Measurements from ENCODE around the gene NOL12. TPM values are rescaled to one million over a fixed set of nuclear protein-coding genes. Genes with fewer than 3 reads are reported as not detected.
"Not testable (repeated sequence)": the region's sequence is repeated elsewhere in the genome, so short reads cannot be mapped to it uniquely, and the experiment has no call there.

The NOL12 gene
- polyA plus RNA-seq, 3 donors = 15.2 to 23.0 (median 23.0) TPM

DNA sequence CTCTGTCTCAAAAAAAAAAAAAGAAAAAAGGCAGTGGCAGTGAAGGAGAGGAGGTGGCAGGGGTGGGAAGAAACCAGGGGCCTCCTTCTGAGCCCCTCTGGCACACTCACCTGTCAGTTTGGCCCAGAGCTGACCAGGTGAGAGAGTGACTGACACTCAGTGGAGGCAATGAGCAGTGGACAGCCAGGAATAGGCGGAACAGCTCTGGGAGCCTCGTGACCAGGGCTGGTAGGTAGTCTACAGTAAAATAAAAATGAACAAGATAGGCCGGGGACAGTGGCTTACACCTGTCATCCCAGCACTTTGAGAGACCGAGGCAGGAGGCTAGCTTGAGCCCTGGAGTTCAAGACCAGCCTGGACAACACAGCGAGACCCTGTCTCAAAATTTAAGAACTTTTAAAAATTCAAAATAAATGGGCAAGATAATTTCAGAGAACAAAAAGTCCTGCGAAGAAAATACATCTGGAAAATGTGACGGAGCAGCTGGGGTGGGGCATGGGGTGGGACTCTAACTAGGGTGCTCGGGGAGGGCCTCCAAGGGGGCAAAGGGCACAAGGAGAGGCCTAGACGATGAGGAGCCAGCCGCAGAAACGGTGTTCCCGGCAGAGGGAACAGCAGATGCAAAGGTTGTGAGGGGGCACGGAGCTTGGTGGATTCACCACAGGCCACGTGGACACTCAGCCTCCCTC, 31.4 kb upstream of the NOL12 start:
- DNase-seq (ENCODE audit: extremely low read depth in 1 of 11, low read depth in 9 of 11, low spot score in 4 of 11) = no peak

DNA sequence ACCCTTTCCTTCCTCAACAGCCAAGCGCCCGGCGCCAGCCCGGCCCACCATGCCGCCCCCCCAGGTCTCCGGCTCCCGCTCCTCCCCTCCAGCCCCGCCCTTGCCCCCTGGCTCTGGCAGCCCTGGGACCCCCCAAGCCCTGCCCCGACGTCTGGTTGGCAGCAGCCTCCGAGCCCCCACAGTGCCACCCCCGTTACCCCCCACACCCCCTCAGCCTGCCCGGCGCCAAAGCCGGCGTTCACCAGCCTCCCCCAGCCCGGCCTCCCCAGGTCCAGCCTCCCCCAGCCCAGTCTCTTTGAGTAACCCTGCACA, 30.9 kb upstream of the NOL12 start:
- DNase-seq (ENCODE audit: extremely low read depth in 1 of 11, low read depth in 9 of 11, low spot score in 4 of 11) = no peak

DNA sequence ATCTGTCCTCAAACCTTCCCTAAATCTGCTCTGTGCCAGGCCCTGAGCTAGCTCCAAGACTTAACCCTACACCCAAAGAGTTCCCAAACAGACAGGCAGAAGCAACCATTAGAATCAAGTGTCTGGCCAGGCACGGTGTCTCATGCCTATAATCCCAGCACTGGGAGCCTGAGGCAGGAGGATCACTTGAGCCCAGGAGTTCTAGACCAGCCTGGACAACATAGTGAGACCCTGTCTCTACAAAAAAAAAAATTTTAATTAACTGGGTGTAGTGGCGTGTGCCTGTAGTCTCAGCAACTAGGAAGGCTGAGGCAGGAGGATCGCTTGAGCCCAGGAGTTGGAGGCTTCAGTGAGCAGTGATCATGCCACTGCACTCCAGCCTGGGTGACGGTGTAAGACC, 29.6 kb upstream of the NOL12 start:
- DNase-seq (ENCODE audit: extremely low read depth in 1 of 11, low read depth in 9 of 11, low spot score in 4 of 11) = not testable (repeated sequence)

DNA sequence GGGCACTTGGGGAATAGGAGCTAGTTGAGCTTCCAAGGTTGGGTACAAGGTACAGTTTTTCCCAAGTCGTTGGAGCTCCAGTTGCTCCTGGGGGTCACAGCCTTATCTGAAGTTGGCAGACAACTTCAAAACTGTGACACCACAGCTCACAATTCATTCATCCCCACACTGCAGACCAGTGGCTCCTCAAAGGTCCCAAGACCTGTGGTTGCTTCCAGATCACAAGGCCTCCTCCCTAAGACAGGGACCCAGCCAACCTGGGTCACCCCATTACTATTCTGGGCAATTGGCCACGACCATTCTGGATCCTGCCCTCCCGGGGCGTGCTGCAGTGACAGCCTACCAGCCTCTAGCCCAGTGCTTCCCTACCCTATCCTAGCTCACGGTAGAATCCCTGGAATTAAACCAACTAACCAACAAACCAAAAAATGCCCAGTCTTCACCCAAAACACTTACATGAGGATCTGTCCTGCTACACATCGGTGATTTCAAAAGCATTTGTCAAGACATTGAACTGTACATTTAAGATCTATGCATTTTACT, 28.5 kb upstream of the NOL12 start:
- DNase-seq (ENCODE audit: extremely low read depth in 1 of 11, low read depth in 9 of 11, low spot score in 4 of 11) = no peak

DNA sequence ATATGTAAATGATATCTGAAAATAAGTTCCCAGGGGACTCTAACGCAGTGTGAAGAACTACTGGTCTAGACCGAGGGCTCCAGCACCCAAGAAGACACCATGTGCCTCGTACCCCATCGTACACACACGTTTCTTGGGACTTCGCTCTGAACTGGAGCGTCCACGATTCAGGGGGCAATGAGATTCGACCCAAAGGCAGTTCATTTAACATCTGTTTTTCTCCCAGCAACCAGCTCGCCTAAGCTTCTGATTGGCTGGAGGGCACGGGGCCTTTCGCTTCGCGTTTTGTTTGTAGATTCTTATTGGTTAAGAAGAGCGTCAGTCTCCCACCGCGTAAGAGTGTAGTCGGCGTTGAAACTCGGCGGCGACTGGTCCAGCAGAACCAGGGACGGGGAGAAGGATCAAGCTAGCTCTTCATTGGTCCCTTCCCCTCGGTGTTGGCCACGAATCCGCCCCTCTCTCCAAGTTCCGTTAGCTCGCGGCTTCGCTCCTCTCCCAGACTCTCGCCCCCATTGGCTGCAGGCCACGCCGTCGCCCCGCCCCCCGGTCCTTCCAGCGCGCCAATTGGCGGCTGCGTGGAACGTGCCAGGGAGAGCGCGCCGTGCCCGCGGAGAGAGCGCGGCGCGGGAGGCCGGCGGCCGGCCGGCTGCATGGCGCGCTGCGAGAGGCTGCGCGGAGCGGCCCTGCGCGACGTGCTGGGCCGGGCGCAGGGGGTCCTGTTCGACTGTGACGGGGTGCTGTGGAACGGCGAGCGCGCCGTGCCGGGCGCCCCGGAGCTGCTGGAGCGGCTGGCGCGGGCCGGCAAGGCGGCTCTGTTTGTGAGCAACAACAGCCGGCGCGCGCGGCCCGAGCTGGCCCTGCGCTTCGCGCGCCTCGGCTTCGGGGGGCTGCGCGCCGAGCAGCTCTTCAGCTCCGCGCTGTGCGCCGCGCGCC, 27.7 kb upstream of the NOL12 start, which contains the start of gene PDXP:
Gene PDXP (plus strand): TSS at position 591 of the 933 bp plus-strand sequence. CDS start 60 bp downstream, at position 651.
- DNase-seq (ENCODE audit: extremely low read depth in 1 of 11, low read depth in 9 of 11, low spot score in 4 of 11) = peak; percentile 97 to 100 (median 99)

DNA sequence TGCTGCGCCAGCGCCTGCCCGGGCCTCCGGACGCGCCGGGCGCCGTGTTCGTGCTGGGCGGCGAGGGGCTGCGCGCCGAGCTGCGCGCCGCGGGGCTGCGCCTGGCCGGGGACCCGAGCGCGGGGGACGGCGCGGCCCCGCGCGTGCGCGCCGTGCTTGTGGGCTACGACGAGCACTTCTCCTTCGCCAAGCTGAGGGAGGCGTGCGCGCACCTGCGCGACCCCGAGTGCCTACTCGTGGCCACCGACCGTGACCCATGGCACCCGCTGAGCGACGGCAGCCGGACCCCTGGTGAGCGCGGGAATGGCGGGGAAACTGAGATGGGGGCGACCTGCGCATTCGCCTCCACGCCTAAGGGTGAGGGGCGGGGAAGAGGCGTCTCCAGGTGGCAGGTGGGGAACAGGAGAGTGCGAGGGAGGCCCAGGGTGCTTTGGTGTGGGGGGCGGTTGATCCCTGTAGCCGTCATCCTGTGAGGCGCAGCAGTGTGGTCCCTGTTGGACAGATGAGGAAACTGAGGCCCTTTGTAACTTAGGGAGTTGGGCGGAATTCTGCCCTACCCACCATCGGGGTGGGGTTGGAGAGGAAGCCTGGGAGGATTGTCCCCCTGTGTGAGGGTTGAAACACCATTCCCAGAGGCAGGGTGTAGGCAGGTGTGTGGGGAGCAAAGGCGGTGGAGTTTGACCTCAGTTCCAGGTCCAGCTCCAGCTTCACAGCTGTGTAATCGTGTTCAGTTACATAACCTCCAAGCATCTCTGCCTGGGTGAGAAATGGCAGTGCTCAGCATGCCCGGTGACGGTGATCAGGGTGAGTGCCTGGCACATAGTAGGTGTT, 26.9 kb upstream of the NOL12 start:
- no peak for DNase-seq (ENCODE audit: extremely low read depth in 1 of 11, low read depth in 9 of 11, low spot score in 4 of 11)

DNA sequence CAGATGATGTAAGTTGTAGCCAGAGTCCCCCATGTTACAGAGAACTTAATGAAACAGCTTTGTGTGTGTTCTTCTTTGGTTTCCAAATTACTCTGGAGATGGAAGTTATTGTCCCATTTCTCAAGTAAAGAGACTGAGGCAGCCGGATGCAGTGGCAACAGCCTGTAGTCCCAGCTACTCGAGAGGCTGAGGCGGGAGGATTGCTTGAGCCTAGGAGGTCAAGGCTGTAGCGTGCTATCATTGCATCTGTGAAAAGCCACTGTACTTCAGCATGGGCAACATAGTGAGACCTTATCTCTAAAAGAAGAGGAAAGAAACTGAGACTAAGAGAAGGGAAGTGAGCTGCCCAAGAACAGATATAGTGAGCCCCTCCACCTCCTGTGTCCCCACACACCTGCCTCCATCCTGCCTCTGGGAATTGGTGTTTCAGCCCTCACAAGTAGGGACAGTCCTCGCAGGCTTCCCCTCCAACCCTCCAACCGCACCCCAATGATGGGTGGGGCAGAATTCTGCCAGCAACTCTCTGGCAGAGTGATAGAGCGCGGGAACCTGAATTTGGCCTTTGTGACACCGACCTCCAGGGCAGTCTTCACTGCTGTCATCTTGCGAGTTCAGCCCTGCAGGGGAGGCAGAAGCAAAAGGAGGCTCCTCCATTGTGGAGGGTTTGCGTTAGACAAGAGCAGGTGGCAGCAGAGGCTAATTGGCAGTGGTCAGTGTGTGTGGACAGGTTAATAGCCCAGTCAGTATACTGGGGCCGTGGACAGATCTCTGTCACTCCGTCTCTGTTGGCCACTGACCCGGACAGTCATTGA, 26.0 kb upstream of the NOL12 start:
- DNase-seq (ENCODE audit: extremely low read depth in 1 of 11, low read depth in 9 of 11, low spot score in 4 of 11) = no peak

DNA sequence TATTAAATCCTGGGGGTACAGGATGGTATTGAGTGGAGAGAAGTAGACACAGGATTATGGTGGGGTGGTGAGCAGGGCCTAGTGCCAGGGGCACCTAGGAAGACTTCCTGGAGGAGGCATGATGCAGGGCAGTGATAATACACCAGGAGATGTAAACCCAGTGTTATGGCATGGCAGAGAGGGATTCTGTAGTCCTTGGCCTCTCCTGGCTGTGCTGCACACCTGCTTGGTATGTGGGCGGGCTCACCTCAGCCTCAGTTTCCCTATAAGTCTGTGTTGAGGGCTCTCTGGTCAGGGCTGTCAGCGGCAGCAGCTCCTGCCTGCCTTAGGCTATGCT, 25.5 kb upstream of the NOL12 start:
- DNase-seq (ENCODE audit: extremely low read depth in 1 of 11, low read depth in 9 of 11, low spot score in 4 of 11) = no peak

DNA sequence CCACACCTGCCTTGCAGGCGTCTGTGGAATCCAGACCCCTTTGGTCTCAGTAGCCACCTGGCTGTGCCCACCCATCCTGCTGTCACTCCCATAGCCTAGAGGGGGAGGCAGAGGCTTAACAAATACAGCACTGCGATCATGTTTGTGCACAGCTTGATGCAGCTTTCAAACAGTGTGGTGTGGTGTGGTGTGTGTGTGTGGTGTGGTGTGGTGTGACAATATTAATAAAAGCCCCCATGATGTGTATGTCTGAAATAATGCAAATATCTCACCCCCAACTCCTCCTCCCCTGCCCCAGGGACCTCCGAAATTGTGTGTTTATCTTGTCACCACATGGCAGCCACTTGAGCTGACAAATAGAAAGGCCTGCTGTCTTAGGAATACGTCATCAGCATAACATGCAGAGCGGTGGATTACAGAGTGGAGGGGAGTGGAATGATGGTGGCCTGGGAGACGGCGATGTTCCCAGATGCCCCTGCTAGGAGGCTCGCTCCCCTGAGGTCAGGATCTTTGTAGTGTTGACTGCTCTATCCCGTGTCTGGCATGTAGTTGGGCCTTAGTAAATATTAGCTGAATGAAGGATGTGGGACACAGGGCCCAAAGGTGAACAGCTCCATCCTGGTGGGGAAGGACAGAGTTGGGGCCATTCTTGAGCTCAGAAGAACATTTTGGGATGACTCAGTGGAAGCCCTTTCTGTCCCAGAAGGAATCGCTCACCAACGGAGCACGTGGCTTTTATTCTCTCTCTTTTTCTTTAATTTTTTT, 24.8 kb upstream of the NOL12 start:
- no peak for DNase-seq (ENCODE audit: extremely low read depth in 1 of 11, low read depth in 9 of 11, low spot score in 4 of 11)

DNA sequence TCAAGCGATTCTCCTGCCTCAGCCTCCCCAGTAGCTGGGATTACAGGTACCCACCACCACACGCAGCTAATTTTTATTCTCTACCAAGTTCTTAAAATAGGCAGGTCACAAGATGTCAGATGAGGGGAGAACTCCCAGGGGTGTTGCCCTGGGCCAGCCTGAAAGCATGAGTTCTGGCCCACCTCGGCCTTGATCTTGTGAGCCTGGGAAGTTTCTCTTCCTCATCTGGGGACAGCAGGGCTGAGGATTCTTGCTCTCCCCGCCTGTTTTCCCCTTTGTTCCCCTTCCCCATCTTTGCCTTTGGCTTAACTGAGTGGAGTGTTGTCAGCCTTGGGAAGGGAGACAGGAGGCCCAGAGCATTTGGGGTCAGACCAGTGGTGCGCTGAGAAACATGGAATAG, 24.1 kb upstream of the NOL12 start:
- DNase-seq (ENCODE audit: extremely low read depth in 1 of 11, low read depth in 9 of 11, low spot score in 4 of 11) = no peak

DNA sequence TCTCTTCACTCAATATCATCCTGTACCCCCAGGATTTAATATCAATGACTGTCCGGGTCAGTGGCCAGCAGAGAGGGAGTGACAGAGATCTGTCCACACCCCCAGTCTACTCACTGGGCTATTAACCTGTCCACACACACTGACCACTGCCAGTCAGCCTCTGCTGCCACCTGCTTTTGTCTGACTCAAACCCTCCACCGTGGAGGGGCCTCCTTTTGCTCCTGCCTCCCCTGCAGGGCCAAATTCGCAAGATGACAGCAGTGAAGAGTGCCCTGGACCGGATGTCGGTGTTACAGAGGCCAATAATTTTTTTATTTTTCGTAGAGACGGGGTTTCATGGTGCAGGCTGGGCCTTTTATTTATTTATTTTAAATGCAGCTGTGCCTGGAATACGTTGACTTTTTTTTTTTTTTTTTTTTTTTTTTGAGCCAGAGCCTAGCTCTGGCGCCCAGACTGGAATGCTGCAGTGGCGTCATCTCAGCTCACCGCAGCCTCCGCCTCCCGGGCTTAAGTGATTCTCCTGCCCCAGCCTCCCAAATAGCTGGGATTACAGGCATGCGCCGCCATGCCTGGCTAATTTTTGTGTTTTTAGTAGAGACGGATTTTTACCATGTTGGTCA, 22.5 kb upstream of the NOL12 start:
- no peak for DNase-seq (ENCODE audit: extremely low read depth in 1 of 11, low read depth in 9 of 11, low spot score in 4 of 11)

DNA sequence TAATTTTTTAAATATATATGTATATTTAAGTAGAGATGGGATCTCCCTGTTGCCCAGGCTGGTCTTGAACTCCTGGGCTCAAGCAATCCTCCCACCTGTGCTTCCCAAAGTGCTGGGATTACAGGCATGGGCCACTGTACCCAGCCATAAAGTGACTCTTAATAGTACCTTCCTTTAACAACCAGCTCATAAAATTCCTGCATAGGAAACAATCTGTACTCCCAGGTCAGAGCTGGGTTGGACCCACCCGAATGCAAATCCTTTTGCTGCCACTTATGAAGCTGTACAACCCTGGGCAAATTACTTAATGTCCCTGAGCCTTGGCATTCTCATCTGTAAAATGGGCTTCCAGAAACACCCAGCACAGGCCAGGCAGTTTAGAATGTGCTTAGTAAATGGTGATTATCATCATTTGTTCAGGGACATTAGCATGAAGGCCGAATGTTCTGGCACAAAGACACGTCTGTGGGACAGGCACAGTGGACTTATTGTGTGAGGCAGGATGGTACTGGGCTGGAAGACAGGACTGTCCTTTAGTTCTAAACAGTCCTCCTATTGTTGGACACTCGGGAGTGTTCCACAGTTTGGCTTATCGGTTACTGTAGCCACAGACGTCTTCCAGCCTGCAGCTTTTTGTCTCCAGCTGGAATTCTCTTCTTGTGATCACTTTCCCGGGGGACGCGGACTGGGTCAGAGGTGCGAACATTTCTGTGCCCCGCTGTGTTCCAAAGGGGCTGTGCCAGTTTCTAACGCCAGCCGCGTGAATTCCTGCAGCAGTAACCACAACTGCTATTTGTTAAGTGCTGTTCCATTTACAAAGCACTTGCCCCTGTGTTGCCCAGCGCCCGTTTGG, 21.7 kb upstream of the NOL12 start:
- no peak for DNase-seq (ENCODE audit: extremely low read depth in 1 of 11, low read depth in 9 of 11, low spot score in 4 of 11)

DNA sequence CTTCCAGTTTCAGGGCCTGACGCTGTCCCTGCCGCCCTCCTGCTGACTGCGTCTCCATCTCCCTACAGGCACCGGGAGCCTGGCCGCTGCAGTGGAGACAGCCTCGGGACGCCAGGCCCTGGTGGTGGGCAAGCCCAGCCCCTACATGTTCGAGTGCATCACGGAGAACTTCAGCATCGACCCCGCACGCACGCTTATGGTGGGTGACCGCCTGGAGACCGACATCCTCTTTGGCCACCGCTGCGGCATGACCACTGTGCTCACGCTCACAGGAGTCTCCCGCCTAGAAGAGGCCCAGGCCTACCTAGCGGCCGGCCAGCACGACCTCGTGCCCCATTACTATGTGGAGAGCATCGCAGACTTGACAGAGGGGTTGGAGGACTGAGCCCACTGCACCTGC, 20.7 kb upstream of the NOL12 start:
- no peak for DNase-seq (ENCODE audit: extremely low read depth in 1 of 11, low read depth in 9 of 11, low spot score in 4 of 11)

DNA sequence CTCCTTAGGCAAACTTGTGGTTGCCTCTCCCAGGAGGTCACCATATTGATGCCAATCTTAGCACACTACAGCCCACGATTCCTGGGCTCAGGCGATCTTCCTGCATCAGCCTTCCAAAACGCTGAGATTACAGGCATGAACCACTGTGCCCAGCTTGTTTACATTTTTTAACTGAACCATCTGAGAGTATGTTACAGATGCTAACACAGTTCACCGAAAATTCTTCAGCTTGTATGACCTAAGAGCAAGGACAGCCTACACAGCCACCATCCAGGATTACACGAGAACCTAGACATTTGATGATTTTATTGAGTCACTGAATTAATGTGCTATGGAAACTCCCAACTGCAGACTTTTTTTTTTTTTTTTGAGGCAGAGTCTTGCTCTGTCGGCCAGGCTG, 16.6 kb upstream of the NOL12 start:
- no peak for DNase-seq (ENCODE audit: extremely low read depth in 1 of 11, low read depth in 9 of 11, low spot score in 4 of 11)

DNA sequence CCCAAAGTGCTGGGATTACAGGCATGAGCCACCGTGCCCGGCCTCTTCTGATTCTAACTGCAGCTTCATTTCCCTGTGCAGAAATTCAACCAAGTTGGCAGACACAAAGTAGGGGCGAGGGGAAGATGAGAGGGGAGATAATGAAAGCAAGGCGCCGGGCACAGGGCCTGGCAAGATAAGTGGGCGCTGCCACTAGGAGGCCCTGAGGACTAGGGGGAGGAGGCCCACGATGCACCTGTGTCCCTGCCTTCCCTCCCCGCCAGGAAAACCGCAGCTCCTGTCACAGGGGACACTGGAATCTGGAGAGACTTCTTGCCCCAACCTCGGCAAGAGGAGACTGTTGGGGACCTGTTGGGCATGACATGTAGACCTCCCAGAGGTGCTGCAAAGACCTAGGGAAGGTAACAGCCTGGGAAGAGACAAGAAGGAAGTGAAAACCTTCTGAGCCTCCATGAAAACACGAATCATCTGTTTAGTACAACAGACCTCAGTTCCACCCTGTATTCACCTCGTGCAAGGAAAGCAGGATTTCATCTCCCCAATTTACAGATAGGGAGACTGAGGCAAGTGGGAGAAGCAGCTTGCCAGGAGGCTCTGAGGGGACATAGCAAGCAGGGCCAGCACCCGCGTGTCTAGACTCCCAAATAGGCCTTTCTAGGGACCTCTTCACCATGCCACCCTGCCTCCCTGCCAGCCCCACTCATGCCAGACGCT, 13.8 kb upstream of the NOL12 start:
- DNase-seq (ENCODE audit: extremely low read depth in 1 of 11, low read depth in 9 of 11, low spot score in 4 of 11) = no peak

DNA sequence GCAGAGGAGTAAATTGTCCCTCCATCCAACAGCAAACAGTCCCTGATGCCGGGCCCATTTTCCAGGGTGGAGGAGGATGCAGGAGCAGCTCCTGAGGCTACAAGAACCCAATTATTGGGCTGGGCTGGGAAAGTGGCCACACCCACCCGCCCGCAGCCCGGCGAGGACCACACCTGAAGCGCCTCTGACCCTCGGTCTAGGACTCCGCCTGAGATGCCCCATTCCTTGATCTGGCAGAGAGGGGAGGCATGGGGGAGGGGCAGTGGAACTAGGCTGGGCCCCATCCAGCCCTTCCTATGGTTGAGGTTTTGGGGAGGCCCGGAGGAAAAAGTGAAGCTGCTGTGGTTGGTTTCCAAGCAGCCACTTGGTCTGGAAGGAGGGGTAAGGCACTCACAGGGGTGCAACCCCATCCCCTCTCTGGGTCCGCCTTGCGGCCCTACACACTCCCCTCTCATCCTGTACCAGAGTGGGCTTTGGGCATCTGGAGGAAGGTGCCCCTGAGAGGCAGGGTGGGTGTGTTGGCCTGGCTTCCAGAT, 13.2 kb upstream of the NOL12 start:
- DNase-seq (ENCODE audit: extremely low read depth in 1 of 11, low read depth in 9 of 11, low spot score in 4 of 11) = no peak

Data from renal cortex interstitium (tissue), 11 donors.